Left ventricle myocardium superior (tissue), 1 donor: Measurements from ENCODE around the gene CTBP2. TPM values are rescaled to one million over a fixed set of nuclear protein-coding genes. Genes with fewer than 3 reads are reported as not detected.

ENCODE experiments used
- ATAC-seq: fragments of 200-7000 bp; cut with Tn5 transposase; one replicate; pipeline ENCODE4 v1.9.1; 2020; ENCODE audit warnings: mild to moderate bottlenecking, moderate library complexity
- DNase-seq: peaks from one replicate; pipeline ENCODE4 v3.0.0-alpha.2; 2020
- intact Hi-C: fragments of 100-400 bp; cut with micrococcal nuclease; formaldehyde crosslinking; loops from one replicate; pipeline ENCODE4 v1.11.0; 2022
- total RNA-seq: library from RNA; stranded (reverse); fragmentation: NEBNext Ultra II Directional; extraction: Animal tissue kit (Norgen Biotek cat#: 25700); gene quantifications from one replicate; pipeline ENCODE4 v1.2.1, GENCODE V29; 2021
- donor health status: DM: no; HTN: yes; CAD: no; lungs with severe emphysema.

CTBP2 gene
- total RNA-seq, 1 donor from 2014 or later = 29.3 TPM

DNA sequence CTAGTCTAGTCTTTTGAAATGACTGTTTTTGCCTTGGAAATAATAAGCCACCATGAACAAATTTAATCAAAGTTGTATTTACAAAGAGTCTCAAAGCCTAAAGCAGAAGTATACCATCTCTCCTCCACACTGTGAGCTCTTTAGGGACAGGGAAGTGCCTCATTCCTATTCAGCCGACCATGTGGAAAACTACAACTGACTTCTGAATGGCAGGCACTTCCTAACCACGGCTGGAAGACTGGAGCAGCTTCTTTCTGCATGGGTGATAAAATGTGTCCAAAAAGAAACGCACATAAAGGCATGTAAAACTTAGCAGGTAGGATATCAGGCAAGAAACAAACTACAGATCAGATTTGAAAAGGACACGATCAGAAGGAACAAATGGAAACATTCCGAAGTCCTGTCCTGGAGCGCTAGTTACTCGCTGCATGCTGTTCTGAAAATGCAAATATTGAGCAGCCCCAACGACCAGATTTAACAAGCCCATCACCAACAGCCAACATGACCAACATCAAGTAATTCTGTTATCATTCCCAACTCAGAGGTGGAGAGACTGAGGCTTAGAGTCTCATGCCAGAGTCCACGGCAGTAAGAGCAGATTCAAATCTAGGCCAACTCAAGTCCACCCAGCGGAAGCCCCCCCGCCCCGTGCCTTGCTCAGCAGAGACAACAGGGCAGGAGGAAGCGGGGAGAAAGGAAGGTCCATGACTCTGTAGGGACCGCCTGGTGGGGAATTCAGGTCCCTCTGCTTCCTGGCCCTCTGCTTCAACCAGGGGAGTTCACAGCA lies 26.5 kb downstream of the CTBP2 start:
- ATAC-seq (no peak), DNase-seq (no peak)
- intact Hi-C loops = no loop called here

- DNase-seq (no peak), ATAC-seq (no peak)
- intact Hi-C loops = no loop called here
Observed at GRCh38 chr10:125132344-125132743, 28.0 kb downstream of the CTBP2 start.

DNA sequence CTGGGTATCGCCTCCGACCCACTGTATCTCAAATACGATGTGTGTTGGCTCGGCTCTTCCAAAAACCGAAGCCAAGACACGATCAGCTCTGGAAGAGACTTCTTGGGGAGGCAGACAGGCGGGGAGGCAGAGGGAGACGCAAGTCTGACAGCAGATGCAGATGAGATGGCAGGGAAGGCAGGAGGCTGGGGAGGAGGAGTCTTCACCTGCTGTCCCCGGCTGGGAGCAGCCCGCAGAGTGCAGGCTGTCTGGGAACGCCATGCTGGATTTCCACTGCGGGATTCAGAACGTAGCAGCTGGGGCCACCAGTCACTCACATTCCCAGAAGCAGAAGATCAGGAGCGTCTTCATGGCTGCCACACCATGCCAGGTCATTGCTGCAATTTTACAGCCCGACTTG lies 29.4 kb downstream of the CTBP2 start:
- intact Hi-C loops = no loop called here
- no peak for ATAC-seq
- no peak for DNase-seq

GRCh38 chr10:125130260-125130659 lies 30.1 kb downstream of the CTBP2 start:
- intact Hi-C loops = no loop called here
- ATAC-seq (peak; percentile 43), DNase-seq (peak; percentile 59)

DNA sequence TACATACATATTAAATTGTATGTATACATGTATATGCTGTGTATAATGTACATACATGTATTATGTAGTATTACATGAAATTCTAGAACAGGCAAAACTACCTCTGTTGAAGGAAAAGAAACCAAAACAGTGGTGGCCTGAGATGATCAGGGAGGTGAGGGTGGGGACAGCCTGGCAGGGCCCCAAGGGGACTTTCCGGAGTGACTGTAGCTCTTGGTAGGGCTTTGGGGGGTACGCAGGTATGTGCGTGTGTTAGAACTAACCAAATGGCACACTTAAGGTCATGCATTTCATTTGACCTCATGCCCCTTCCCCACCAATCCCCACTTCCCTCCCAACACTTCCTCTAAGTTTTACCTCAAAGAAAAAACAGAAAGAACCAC lies 31.3 kb downstream of the CTBP2 start:
- ATAC-seq (no peak), DNase-seq (no peak)
- intact Hi-C loops = no loop called here

DNA sequence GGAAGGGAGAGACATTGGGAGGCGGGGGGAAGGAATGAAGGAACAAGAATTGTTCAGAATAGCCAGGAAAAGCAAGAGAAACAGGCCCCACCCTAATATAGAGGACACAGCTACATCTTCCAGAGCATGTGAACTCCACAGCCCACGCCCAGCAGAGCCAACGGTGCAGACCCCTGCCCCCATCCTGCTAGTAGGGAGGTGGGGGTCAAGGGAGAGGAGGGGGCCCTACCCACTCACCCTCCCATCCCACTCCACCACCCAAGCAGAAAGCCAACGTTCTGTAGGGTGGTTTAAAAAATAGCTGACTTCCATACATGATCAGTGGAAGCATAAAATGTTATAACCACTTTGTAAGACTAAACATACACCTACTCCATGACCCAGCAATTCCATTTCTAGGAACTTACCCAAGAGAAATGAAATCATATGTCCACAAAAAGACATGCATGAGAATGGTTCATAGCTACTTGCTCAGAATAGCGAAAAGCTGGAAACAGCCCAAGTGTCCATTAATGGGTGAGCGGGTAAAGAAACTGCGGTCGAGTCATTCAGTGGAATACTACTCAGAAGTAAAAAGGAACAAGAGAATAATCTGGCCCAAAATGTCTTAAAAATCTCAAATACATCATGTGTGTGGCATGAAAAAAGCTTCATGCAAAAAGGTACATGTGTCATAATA lies 31.8 kb downstream of the CTBP2 start:
- intact Hi-C loops = no loop called here
- ATAC-seq (peak; percentile 16), DNase-seq (no peak)

DNA sequence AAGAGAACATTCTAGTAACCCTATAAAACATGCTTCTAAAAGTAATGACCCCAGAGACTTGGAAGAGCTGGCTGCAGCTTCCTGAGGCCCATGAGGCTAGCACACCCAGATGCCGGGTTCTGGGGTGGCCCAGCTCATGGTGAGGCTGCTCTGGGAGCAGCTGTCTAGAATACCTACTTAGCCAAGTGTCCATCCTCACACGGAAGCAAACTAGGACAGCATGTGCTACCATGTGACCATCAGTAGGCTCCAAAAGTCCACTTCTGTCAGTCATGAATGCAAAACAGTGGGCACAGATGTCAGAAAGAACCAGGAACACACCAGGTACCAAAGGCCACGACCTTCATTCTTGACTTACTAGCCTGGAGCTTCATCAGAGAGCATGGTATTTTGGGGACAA lies 32.4 kb downstream of the CTBP2 start:
- DNase-seq (no peak), ATAC-seq (no peak)
- intact Hi-C loops = no loop called here

DNA sequence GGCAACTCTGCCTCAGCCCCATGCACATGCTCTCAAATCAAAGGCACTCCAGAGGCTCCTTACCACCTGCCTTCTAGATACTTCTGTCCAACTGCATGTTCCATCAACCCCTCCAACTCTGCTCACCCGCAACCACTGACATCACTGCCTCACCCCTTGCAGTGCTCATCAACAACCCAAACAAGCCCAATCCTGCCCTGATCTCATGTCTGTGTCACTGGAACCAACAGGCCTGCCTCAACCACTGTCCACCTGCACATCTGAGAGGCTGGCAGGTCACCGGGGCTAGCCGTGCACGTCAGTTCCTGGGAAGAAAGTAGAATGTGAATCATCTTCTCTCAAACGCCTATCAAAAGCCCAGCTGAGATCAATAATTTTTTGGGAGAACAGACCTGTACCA lies 33.3 kb downstream of the CTBP2 start:
- intact Hi-C loops = no loop called here
- ATAC-seq (no peak), DNase-seq (no peak)

DNA sequence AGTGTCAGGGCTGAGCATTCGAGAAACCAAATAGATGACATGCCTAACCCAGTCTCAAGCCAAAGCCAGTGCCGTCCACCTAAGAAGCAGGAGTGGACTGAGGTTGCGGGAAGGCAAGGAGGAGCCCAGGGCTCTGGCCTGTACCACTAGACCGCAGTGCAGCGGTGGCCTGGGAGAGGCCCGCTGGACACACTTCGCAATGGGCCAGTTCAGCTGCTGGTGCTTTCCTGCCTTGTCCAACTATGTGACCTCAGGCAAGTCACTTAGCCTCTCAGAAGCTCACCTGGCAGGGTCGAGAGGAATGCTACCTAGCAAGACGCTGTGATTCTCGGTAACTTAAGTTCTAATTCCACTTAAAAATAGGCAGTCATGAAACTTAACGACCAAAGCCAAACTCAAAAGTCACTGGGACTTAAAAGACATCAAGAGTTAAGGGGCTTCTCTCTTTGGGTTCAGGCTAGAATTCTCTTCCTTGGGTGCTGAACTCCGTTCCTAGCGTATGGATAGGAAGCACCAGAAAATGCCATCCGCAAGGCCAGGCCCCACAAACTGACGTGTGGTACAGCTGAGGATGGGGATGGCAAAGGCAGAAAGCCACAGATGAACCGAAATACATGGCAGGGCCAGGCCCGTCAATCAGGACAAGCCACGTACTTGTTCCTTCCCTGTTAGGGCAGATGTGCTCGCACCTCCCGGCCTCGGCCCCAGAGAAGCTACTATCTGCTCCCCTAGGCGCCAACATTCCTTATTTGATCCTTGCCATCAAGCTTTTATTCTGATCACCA lies 34.2 kb downstream of the CTBP2 start:
- intact Hi-C loops = no loop called here
- no peak for DNase-seq
- no peak for ATAC-seq

DNA sequence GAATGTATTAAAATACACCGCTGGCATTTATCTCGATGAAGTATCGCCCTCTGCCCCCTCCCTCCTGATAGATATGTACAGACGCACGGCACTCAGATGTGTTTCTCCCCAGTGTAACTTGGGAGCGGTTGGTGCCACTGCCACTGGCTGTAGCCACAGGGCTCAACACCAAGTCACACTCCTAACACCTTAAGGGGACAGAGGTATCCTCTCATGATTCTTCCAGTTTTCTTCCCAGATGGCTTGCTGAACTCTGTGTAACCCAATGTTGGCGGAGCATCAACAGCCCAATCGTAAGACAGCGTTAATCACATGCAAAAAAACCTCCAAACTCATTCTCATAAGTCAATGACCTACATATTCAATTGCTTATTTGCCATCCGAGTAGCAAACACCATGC lies 35.5 kb downstream of the CTBP2 start:
- DNase-seq = no peak
- peak; percentile 23 for ATAC-seq
- intact Hi-C loops = no loop called here

GRCh38 chr10:125124115-125124487 lies 36.3 kb downstream of the CTBP2 start:
- no peak for ATAC-seq
- intact Hi-C loops = no loop called here
- no peak for DNase-seq

GRCh38 chr10:125123476-125124114 lies 36.8 kb downstream of the CTBP2 start:
- DNase-seq = peak; percentile 92
- peak; percentile 83 for ATAC-seq
- intact Hi-C loops = no loop called here

GRCh38 chr10:125122566-125122965 lies 37.8 kb downstream of the CTBP2 start:
- intact Hi-C loops = no loop called here
- no peak for ATAC-seq
- DNase-seq = no peak

GRCh38 chr10:125121003-125121402 lies 39.4 kb downstream of the CTBP2 start:
- DNase-seq (no peak), ATAC-seq (no peak)
- intact Hi-C loops = no loop called here

DNA sequence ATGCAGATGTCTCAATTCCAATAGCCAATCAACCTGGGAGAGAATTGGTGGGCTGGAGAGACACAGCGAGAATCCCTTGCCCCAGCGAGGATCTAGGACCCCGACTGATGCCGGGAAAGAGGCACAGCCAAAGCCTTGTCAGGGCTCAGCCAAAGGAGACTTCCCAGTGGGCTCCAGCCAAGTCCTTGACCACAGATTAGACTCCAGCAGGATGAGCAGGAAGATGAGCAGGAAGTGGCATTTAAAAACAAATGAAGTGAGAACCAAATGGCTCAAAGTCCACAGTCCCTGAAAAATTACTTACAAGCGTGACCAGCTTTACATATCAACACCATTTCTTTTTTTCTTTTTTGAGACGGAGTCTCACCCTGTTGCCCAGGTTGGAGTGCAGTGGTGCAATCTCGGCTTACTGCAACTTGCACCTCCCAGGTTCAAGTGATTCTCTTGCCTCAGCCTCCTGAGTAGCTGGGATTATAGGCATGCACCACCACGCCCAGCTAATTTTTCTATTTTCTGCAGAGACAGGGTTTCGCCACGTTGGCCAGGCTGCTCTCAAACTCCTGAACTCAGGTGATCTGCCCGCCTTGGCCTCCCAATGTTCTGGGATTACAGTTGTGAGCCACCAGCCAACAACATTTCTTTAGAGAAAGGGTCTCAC lies 40.2 kb downstream of the CTBP2 start:
- intact Hi-C loops = no loop called here
- DNase-seq (no peak), ATAC-seq (no peak)

DNA sequence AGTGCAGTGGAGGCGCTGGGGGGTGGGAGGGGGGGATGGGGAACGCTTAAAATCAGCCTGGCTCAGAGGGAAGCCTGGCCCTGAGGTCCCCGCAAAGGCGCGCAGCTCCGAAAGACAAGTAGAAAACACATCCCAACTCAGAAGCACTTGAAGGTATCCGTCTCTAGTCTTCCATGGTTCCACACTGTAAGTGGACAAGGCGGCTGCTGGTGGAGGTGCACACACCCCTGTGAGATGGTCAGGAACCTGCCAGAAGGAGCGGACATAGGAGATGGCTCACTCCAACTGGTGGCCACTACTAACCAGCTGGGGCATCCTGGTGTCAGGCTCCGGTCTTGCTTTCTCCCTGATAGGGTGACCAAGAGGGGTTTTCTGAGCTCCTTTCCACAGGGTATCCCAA lies 41.7 kb downstream of the CTBP2 start:
- no peak for DNase-seq
- intact Hi-C loops = no loop called here
- no peak for ATAC-seq

DNA sequence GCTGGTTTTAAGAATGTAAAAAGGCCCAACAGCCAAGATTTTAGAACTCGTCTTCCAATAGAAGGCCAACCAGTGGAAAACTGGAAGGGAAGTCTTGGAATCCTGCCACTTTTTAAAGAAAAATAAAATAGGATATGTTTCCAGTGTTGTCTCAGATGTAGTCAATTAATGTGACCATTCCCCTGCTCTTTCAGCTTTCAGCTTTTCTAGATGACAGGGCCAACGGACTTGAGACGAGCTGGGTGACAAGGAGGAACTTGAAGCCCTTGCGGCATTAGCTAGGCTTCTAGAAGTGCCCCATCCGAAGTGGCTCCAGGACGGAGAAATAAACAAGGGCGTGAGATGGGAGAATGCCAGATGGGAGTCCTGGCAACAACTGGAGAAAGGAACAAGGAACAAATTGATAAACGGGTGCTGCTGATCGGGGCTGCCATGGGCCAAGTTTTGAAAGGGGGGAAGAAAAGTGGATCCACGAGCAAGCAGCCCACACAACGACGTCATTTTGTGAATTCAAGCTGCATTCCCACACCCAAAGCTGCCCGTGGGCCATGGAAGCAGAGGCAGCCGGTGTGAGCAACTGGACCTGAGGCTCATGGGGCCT lies 42.3 kb downstream of the CTBP2 start:
- ATAC-seq (peak; percentile 45), DNase-seq (no peak)
- intact Hi-C loops = no loop called here

DNA sequence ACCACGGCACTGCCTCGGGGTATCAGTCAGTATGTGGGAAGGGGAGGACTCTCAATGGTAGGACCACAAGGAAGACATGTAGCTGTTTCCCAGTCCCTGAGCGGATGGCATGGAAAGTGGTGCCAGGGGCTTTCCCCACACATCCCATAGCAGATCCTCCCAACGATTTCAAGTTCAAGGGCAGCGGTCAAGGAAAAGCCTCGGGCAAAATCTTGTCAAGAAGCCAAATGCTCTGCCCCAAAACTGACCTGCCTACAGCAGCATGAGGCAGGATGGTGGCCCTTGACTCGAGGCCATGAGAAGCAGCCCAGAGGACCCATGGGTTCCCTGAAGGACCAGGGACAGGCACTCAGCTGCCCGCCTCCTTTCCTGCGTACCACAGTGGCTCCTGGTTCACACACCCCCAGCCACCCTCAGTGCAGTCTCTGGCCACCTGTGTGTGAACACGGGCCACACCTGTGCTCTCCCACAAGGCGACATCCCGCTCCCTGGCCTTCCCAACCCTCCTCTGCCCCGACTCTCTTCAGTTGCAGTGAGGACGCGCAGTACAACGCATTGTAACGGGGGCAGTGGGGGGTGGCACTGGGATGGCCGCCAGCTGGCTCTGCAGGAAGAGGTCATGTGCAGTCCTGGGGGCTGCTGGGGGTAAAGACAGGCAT lies 43.6 kb downstream of the CTBP2 start:
- peak; percentile 3 for ATAC-seq
- no peak for DNase-seq
- intact Hi-C loops = no loop called here
